Measurements from ENCODE around the gene C10orf67.

GRCh38 chr10:23158370-23158769 is 186.2 kb downstream of the C10orf67 start:
- no peak for TF ChIP-seq POLR2A (IDR thresholded peaks at IDR 0.05; ENCODE audit: low read length)
- TF ChIP-seq GATA1 (IDR thresholded peaks at IDR 0.05; ENCODE audit: low read depth, low read length) = no peak
